NCI-H526 (cell line): Measurements from ENCODE around the gene SOAT1.

Experiments used
- DNase-seq, 2 experiments: peaks; one replicate each; lab custom pipeline; 2025; lab: John Stamatoyannopoulos, UW

The SOAT1 gene

GRCh38 chr1:179305450-179305849 lies 11.9 kb downstream of the SOAT1 start:
- no peak for DNase-seq

DNA sequence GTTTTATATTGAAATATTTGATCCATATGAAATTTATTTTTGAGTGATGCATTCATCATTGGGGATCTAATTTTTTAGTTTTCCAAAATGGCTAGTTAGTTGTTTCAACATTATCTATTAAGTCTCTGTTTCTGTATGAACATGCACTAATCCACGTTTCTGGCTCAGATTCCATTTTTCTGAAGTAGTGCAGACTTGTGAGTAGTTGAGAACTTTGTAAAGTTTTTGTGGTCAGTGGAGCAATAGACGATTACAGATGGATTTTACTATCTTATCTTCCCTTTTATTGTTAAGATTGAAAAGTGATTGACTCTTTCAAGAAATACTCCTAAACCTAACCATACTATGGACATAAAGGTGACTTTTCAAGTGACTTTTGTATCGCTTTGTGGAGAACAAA lies 16.7 kb downstream of the SOAT1 start:
- no peak for DNase-seq

GRCh38 chr1:179310721-179311120 lies 17.1 kb downstream of the SOAT1 start:
- no peak for DNase-seq

- DNase-seq, result no peak
Observed at GRCh38 chr1:179311149-179311700, 17.6 kb downstream of the SOAT1 start.

DNA sequence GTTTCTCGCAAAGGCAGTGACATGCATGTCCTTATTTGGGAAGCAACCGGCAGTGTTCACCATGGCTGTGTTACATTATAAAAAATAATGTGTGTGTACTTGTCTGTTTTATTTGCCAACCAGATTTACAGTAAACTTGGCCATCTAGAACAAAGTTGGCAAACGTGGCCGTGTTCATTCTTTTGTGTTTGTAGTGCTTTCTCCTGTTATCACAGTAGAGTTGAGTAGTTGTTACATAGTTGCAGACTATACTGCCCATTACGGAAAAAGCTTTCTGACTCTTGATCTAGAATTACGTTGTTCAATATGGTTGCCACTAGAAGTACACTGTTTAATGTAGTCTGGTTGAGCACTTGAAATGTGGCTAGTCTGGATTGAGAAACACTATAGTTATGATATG lies 19.4 kb downstream of the SOAT1 start:
- no peak for DNase-seq

DNA sequence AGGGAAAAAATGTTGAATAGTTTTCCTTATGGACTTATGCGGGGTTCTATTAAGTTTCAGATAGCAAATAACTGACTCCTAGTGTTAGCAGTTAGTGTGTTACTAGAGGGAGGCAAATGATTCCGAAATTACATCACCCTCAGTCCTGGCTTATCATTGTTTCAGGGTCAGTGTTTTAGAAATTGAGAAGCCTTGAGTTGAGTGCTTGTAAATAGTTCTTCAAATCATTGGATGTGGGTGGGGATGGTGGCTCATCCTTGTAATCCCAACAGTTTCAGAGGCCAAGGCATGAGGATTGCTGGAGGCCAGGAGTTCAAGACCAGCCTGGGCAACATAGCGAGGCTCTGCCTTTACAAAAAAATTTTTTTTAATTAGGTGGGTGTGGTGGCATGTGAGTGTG lies 21.3 kb downstream of the SOAT1 start:
- DNase-seq, result no peak

DNA sequence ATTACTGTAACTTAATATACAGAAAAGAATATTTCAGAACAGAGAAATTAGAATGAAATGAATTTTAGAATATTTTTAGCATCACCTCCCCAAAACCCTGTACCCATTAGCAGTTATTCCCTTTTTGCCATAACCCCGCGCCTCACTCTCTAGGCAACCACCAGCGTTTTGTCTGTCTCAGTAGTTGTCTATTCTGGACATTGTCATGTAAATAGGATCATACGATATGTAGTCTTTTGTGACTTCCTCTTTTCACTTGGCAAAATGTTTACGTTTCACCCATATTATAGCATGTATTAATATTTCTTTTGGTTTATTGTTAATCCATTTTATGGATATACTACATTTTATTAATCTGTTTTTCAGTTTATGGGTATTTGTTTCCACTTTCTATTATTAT lies 24.9 kb downstream of the SOAT1 start:
- DNase-seq, result no peak

DNA sequence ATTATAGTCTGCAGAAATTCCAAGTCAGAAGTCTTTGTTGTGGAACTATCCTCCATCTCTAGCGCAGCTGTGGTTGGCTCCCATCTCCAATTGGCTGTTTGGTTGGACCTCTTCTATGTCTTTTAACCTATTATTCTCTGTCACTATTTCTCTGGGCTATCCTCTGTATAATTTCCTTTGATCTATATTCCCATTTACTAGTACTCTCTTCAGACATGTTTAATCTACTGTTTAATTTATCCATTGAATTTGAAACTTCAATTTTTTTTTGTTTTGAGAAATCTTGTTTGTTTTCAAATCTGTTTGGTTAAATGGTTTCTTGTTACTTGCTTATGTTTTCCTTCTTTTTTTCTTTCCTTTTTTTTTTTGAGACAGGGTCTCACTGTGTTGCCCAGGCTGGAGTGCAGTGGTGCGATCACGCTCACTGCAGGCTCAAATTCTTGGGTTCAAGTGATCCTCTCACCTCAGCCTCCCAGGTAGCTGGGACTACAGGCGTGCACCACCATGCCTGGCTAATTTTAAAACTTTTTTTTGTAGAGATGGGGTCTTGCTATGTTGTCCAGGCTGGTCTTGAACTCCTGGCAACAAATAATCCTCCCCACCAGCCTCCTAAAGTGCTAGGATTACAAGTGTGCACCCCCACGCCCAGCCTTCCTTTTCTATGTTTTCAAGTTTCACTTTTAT lies 28.1 kb downstream of the SOAT1 start:
- no peak for DNase-seq

DNA sequence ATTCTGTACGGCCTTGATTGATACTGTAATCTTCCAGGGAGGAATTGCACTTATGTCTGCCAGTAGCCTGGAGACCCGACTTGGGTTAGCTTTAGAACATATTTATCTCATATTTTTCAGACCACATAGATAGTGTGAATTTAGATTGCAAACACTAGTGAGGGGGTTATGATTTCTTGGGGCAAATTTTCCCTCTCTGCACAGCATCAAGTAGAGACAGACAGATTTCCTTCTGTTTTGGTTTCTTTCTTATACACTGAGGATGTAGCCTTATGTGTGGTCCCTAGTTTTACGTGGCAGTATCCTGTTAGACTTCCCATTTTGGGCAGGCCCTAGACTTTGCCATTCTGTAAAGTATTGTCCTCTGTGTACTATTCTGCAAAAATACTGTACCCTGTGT lies 29.0 kb downstream of the SOAT1 start:
- no peak for DNase-seq

GRCh38 chr1:179323436-179323835 lies 29.8 kb downstream of the SOAT1 start:
- no peak for DNase-seq

DNA sequence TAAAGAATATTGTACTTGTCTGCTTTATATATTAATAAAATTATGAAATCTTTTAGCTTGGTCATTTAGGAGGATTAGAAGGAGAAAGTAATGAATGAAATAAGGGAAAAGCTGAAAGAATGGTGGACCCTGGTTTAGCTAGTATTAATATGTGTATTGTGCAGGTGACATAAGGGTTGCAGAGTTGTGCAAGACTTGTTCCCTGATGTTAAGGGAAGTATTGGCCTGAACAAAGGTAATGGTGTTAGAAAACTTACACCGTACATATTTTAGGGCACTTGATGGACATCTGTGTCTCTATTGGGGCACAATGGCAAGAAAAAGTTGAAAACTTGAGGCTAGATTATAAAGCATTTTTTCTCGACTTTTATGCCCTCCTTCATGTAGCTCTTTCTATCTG lies 32.2 kb downstream of the SOAT1 start:
- DNase-seq, result no peak

GRCh38 chr1:179326746-179327145 lies 33.1 kb downstream of the SOAT1 start:
- DNase-seq, result no peak

DNA sequence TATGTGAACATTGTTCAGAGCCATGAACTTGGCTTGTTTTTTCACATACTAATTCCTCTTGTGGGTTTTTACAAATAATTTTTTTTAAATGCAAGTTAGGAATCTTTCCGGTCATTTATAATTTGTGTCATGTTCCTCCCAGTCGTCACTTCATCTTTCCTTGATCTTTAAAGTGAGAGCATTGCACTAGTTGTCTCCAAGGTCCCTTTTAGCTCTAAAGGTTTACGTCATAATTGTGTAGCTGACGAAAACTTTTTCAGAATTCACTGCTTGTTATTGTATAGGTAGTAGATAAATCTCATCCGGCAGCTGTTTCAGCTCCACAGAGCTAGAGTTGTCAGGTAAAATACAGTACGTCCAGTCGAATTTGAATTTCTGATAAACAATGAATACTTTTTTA lies 33.6 kb downstream of the SOAT1 start:
- DNase-seq, result no peak

- DNase-seq, result no peak
Observed at GRCh38 chr1:179327679-179328078, 34.1 kb downstream of the SOAT1 start.

DNA sequence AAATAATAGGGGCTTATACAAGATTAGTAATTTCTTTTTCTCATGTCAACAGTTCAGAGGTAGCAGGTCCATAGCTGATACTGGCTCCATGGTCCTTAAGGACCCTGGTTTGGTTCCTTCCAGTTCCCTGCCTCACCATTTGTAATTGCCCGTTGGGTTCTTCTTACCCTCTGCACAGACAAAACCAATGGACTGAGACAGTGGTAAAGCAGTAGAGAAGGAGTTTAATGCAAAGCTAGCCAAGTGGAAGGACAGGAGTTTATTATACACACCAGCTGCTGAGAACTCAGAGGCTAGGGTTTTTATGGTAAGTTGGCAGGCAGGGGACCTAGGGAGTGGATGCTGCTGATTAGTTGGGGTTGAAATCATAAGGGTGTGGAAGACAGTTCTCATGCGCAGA lies 36.3 kb downstream of the SOAT1 start:
- no peak for DNase-seq

DNA sequence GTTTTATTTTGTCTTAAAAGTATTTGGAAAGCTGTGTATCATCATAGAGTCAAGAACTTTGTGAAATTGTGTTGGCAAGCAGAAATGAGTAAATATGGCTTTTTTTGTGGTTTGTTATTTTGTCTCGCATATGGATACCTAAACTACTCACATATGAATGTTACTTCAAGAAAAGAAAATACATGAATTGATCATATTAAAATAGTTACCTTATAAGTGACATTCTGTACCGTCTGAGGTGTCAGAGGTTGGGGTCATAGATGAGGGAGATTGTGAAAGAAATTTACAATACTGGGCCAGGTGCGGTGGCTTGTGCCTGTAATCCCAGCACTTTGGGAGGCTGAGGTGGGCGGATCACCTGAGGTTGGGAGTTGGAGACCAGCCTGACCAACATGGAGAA lies 40.8 kb downstream of the SOAT1 start:
- DNase-seq, result no peak

DNA sequence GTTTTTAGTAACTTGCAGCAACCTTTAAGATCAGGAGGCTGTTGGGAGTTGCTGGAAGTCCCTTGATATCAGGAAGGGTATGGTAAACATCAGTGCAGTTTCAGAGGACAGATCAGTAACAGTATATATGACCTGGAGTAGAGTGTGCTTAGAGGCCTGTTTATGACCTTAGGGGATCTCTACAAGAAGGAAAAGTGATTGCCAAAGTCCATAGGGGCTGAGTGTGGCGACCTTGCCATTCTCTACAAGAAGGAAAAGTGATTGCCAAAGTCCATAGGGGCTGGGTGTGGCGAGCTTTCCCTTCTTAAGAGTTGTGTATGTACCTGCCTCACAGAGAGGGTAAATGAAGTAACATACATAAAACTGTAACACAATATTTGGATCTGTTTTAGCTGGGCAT lies 43.7 kb downstream of the SOAT1 start:
- no peak for DNase-seq

GRCh38 chr1:179337942-179338560 lies 44.5 kb downstream of the SOAT1 start:
- no peak for DNase-seq

DNA sequence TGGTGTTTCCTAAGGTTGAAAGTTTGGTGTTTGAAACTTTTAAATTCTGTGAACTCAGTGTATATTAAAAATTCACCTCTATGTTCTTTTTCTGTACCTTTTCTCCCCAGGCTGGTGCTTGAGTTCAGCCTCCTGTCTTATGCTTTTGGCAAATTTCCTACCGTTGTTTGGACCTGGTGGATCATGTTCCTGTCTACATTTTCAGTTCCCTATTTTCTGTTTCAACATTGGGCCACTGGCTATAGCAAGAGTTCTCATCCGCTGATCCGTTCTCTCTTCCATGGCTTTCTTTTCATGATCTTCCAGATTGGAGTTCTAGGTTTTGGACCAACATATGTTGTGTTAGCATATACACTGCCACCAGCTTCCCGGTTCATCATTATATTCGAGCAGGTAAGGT lies 47.3 kb downstream of the SOAT1 start:
- DNase-seq, result no peak

GRCh38 chr1:179341943-179342547 lies 48.4 kb downstream of the SOAT1 start:
- no peak for DNase-seq

DNA sequence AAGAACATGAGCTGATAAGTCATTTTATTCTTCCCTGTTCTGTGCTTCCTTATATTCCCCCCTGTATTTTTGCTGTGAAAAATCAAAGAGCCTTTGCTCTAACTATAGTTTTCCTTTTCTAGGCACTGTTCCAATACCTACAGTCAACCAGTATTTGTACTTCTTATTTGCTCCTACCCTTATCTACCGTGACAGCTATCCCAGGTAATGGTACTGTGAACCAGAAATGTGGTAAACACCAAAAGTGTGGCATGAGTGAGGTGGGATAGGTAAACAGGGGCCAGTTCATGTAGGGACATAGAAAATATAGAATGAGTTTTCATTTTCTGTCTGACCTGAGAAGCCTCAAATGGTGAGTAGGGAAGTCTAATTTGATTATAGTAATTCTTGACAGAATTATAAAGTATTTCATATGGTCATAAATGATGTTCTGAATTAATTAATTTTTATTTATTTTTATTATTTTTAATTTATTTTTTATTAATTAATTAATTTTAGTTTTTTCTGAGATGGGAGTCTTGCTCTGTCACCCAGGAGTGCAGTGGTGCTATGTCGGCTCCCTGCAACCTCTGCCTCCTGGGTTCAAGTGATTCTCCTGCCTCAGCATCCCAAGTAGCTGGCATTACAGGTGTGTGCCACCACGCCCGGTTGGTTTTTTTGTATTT lies 49.3 kb downstream of the SOAT1 start:
- no peak for DNase-seq

DNA sequence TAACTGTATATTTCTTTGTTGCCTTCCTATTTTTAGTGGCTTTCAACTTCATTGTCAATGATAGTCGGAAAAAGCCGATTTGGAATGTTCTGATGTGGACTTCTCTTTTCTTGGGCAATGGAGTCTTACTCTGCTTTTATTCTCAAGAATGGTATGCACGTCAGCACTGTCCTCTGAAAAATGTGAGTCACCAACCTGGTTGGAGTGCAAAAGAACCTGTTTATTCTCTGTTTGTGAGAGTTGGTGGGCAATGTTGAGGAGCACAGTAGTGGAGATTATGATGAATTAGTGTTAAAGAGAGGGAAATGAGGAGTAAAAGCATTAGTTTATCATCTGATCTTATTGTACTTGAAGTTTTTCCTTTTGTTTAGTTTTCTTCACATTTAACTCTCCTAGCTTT lies 57.7 kb downstream of the SOAT1 start:
- no peak for DNase-seq

DNA sequence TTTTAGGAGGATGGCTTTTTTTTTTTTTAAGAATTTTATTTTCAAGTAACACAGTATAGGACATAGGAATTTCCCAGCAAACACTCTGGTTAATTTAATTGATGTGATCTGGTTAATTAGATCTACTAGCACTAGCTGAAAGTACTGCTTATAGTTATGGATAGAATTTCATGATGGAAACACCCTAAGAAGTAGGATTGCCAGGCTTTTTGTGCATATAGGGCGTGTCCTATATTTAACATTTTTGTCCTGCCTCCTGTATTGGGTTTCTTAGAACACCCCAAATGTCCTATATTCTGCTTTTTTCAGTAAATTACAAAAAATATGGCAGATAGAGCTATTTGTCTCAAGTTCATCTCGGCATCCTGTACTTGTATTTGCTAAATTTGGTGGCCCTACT lies 58.6 kb downstream of the SOAT1 start:
- no peak for DNase-seq
